Esophagus muscularis mucosa (tissue), 4 donors: ENCODE results near the gene YBX2. TPM values are rescaled to one million over a fixed set of nuclear protein-coding genes. Genes with fewer than 3 reads are reported as not detected.

ENCODE experiments used
- DNase-seq: peaks from one replicate; pipeline ENCODE4 v3.0.0-alpha.2; 2017; ENCODE audit errors: extremely low spot score
- H3K27ac ChIP-seq, 4 donors: fragments of 200-600 bp; sonication (generic); replicated peaks in 1 of 4; 1 replicate in 3 of 4; 2 replicates in 1 of 4; pipeline ENCODE4 v1.5.1; 2016 to 2019; ENCODE audit warnings: mild to moderate bottlenecking in 1 of 4
- H3K27me3 ChIP-seq, 4 donors: fragments of 200-600 bp; sonication (generic); one replicate each; pipeline versions ENCODE4 v1.5.1 to v1.6.0; 2016 to 2019
- H3K36me3 ChIP-seq, 4 donors: fragments of 200-600 bp; sonication (generic); one replicate each; pipeline ENCODE4 v1.5.1; 2016 to 2019
- H3K4me1 ChIP-seq, 4 donors: fragments of 200-600 bp; sonication (generic); one replicate each; pipeline ENCODE4 v1.5.1; 2016 to 2019
- H3K4me3 ChIP-seq, 4 donors: fragments of 200-600 bp; sonication (generic); 1 replicate in 2 of 4; 2 replicates in 2 of 4; pipeline ENCODE4 v1.5.1; 2016 to 2019; ENCODE audit warnings: mild to moderate bottlenecking in 4 of 4, moderate library complexity in 1 of 4
- H3K9me3 ChIP-seq, 4 donors: fragments of 200-600 bp; sonication (generic); 1 replicate in 3 of 4; 2 replicates in 1 of 4; pipeline ENCODE4 v1.5.1; 2016 to 2019
- CTCF ChIP-seq, 3 experiments: fragments of 200-600 bp in 2 of 3; fragments of 450-650 bp in 1 of 3; sonication (generic) in 2 of 3; IDR thresholded peaks; one replicate each; pipeline ENCODE4 v1.5.1; 2017 to 2019; ENCODE audit warnings: antibody characterized with exemption in 3 of 3, mild to moderate bottlenecking in 2 of 3, moderate library complexity in 1 of 3
- EP300 ChIP-seq: sonication (generic); formaldehyde crosslinking; IDR thresholded peaks from one replicate; pipeline ENCODE4 v1.6.1; 2017; ENCODE audit warnings: antibody characterized with exemption
- POLR2A ChIP-seq: fragments of 450-650 bp; IDR thresholded peaks from one replicate; pipeline ENCODE4 v1.6.1; 2017; ENCODE audit warnings: antibody characterized with exemption, moderate library complexity, mild to moderate bottlenecking, low read depth
- POLR2AphosphoS5 ChIP-seq, 2 donors: sonication (generic); formaldehyde crosslinking; IDR thresholded peaks; one replicate each; pipeline ENCODE4 v1.6.1; 2017; ENCODE audit warnings: antibody characterized with exemption in 2 of 2
- WGBS: methylation state at CpG from one replicate; pipeline ENCODE4 v1.1.5; 2018; 5-methylcytosine and 5-hydroxymethylcytosine counted together
- intact Hi-C: fragments of 100-400 bp; cut with DNase I; formaldehyde crosslinking; loops from one replicate; pipeline ENCODE4 v1.15.1; 2023
- total RNA-seq, 4 donors: library from RNA; depleted of rRNA; stranded (reverse); fragments of >200 nt; gene quantifications; one replicate each; pipeline versions ENCODE4 v1.1.0 to v1.2.1, GENCODE V29; 2016

The YBX2 gene
- total RNA-seq, 4 donors from 2014 or later: 3.6 to 8.7 (median 4.4) TPM

DNA sequence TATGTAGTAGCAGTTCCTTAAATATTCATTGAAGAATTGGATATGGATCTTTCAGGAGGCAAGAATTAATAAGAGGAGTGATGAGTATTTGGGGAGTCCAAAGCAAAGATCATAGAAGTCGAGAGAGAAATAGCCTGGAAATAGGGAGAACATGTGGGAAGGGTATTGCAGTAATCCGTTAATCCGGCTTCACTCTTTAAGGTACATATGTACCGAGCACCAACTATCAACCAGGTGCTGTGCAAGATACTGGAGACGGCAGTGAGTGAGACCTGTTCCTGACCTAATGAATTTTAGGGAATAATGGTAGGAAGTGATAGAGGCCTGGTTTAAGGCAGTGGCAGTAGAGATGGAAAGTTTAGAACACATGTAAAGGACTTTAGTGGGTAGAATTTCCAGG is 41.4 kb downstream of the YBX2 start:
- 78% methylated on average over 5 of the region's 5 CpGs for WGBS
- Histone ChIP-seq H3K9me3 (no peaks in the 10 kb centered on the region), H3K27ac (peak overlapping the region; percentile 98 to 100 (median 99)), H3K27me3 (no peaks in the 10 kb centered on the region), H3K36me3 (peaks cover 25 to 43% (median 41%) of the 10 kb centered on the region in 4 donors), H3K4me1 (peaks cover 36 to 47% (median 41%) of the 10 kb centered on the region in 4 donors), H3K4me3 (peak overlapping the region; percentile 78 to 98 (median 96))
- DNase-seq: no peak
- intact Hi-C loops: loop anchor here (10.0 kb wide), 1 partner anchor 302 kb away; the partner anchor contains the start of gene TNFSF13
- TF ChIP-seq POLR2A (no peak), EP300 (no peak), CTCF (IDR thresholded peaks at IDR 0.05) (no peak), POLR2AphosphoS5 (IDR thresholded peaks at IDR 0.05) (no peak)

- TF ChIP-seq CTCF (IDR thresholded peaks at IDR 0.05) (peak in 2 of 3 experiments; percentile 24 to 36), POLR2AphosphoS5 (IDR thresholded peaks at IDR 0.05) (peak; percentile 77 to 84), POLR2A (no peak), EP300 (no peak)
- H3K4me3 ChIP-seq: peak within 1 kb of the TSS; percentile 78 to 98 (median 96)
- intact Hi-C loops: loop anchor here (10.0 kb wide), 1 partner anchor 302 kb away; the partner anchor contains the start of gene TNFSF13
- H3K27ac ChIP-seq: peak within 1 kb of the TSS; percentile 98 to 100 (median 99)
- H3K36me3 ChIP-seq: peaks cover 21 to 37% (median 34%) of the 10 kb centered on the region in 4 donors
- WGBS: 1% methylated on average over 38 of the region's 55 CpGs
- H3K9me3 ChIP-seq: no peaks in the 10 kb centered on the region
- H3K4me1 ChIP-seq: peaks cover 36 to 52% (median 44%) of the 10 kb centered on the region in 4 donors
- H3K27me3 ChIP-seq: no peaks in the 10 kb centered on the region
- peak; percentile 98 for DNase-seq
Measured at GRCh38 chr17:7252176-7253043, 42.0 kb downstream of the YBX2 start, which contains the start of gene ELP5. Gene ELP5, plus strand, starts transcription at chr17:7252215. Its CDS starts 336 bp downstream, at chr17:7252551.

DNA sequence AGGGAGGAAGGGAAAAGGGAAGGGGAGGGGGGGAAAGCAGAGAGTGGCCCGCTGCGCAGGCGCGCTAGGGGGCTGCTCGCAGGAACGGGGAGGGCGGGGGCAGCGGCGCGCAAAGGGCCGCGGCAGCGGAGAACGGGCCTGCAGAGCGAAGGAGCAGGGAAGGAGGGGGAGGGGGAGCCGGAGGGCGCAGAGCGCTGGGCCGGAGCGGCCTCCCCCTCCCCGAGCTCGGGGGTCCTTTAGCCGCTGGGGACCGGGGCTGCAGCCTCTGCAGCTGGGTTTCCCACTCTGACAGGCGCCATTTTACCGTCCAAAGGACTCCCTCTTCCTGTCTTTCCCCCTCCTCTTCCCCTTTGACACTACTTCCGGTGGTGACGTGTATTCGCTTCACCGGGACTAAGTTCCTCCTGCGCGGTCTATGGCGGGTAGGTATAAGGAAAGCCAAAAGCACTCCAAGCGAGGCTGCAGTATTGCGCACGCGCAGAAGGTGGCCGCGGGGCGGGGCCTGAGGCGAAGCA is 42.7 kb downstream of the YBX2 start, which contains the start of gene CTDNEP1:
Gene CTDNEP1 (minus strand): TSS at position 74 of the 515 bp plus-strand sequence. CDS start 438 bp downstream, outside the sequence.
- peaks cover 36 to 52% (median 45%) of the 10 kb centered on the region in 4 donors for H3K4me1 ChIP-seq
- peaks cover 22 to 34% (median 32%) of the 10 kb centered on the region in 4 donors for H3K36me3 ChIP-seq
- peak; percentile 9 for TF ChIP-seq POLR2A
- peak in 1 of 2 donors; percentile 89 for TF ChIP-seq POLR2AphosphoS5 (IDR thresholded peaks at IDR 0.05)
- TF ChIP-seq CTCF (IDR thresholded peaks at IDR 0.05): no peak
- no peak for TF ChIP-seq EP300
- no peaks in the 10 kb centered on the region for H3K9me3 ChIP-seq
- 0% methylated on average over 23 of the region's 41 CpGs for WGBS
- peak within 1 kb of the TSS; percentile 98 to 100 (median 99) for H3K27ac ChIP-seq
- DNase-seq: peak; percentile 100
- H3K27me3 ChIP-seq: no peaks in the 10 kb centered on the region
- intact Hi-C loops: loop anchor here (10.0 kb wide), 1 partner anchor 303 kb away; the partner anchor contains the start of gene TNFSF13
- peak within 1 kb of the TSS; percentile 78 to 98 (median 96) for H3K4me3 ChIP-seq

GRCh38 chr17:7250695-7251627 is 43.5 kb downstream of the YBX2 start:
- Histone ChIP-seq H3K4me1 (peaks cover 36 to 52% (median 45%) of the 10 kb centered on the region in 4 donors), H3K27me3 (no peaks in the 10 kb centered on the region), H3K4me3 (peak overlapping the region; percentile 78 to 98 (median 96)), H3K36me3 (peaks cover 23 to 34% (median 32%) of the 10 kb centered on the region in 4 donors), H3K9me3 (no peaks in the 10 kb centered on the region), H3K27ac (peak overlapping the region; percentile 98 to 100 (median 99))
- DNase-seq: no peak
- TF ChIP-seq CTCF (IDR thresholded peaks at IDR 0.05): no peak
- intact Hi-C loops: loop anchor here (10.0 kb wide), 1 partner anchor 304 kb away; the partner anchor contains the start of gene TNFSF13
- WGBS: under 1% methylated on average over 18 of the region's 55 CpGs
